Sigmoid colon (tissue), 7 donors: Measurements from ENCODE around the gene ADCY1. TPM values are rescaled to one million over a fixed set of nuclear protein-coding genes. Genes with fewer than 3 reads are reported as not detected.

Experiments used
- DNase-seq: peaks from one replicate; pipeline ENCODE4 v3.0.0-alpha.2; 2019
- H3K27ac ChIP-seq, 4 donors: fragments of 200-600 bp; sonication (generic); one replicate each; pipeline ENCODE4 v1.5.1; 2016 to 2019; ENCODE audit warnings: mild to moderate bottlenecking in 1 of 4
- H3K27me3 ChIP-seq, 3 donors: fragments of 200-600 bp; sonication (generic); one replicate each; pipeline ENCODE4 v1.5.1; 2019; ENCODE audit warnings: mild to moderate bottlenecking in 1 of 3
- H3K36me3 ChIP-seq, 4 donors: fragments of 200-600 bp; sonication (generic); one replicate each; pipeline ENCODE4 v1.5.1; 2016 to 2019
- H3K4me1 ChIP-seq, 4 donors: fragments of 200-600 bp; sonication (generic); one replicate each; pipeline ENCODE4 v1.5.1; 2017 to 2019
- H3K4me3 ChIP-seq, 4 donors: fragments of 200-600 bp; sonication (generic); one replicate each; pipeline ENCODE4 v1.5.1; 2017 to 2019; ENCODE audit warnings: mild to moderate bottlenecking in 2 of 4, moderate library complexity in 1 of 4
- H3K9me3 ChIP-seq, 4 donors: fragments of 200-600 bp in 3 of 4; sonication (generic) in 3 of 4; one replicate each; pipeline versions ENCODE4 v1.5.1 to v1.6.1; 2013 to 2019
- CTCF ChIP-seq, 4 experiments: fragments of 450-650 bp in 3 of 4; fragments of 200-600 bp in 1 of 4; IDR thresholded peaks; one replicate each; pipeline ENCODE4 v1.5.1; 2016 to 2019; ENCODE audit warnings: antibody characterized with exemption in 4 of 4, mild to moderate bottlenecking in 3 of 4, moderate library complexity in 2 of 4
- EP300 ChIP-seq, 4 donors: sonication (generic); formaldehyde crosslinking; IDR thresholded peaks; one replicate each; pipeline ENCODE4 v1.6.1; 2017; ENCODE audit warnings: antibody characterized with exemption in 4 of 4
- POLR2A ChIP-seq, 2 donors: fragments of 450-650 bp; IDR thresholded peaks; one replicate each; pipeline ENCODE4 v1.6.1; 2016; ENCODE audit warnings: antibody characterized with exemption in 2 of 2, mild to moderate bottlenecking in 2 of 2, moderate library complexity in 2 of 2
- POLR2AphosphoS5 ChIP-seq, 4 donors: sonication (generic); formaldehyde crosslinking; IDR thresholded peaks; one replicate each; pipeline ENCODE4 v1.6.1; 2017; ENCODE audit warnings: antibody characterized with exemption in 4 of 4
- WGBS, 2 donors: extraction: QIAGEN DNeasy Blood & Tissue Kit; methylation state at CpG; one replicate each; pipeline ENCODE4 v1.1.7; 2013; 5-methylcytosine and 5-hydroxymethylcytosine counted together
- intact Hi-C: fragments of 100-400 bp; cut with DNase I; formaldehyde crosslinking; loops from one replicate; pipeline ENCODE4 v1.15.1; 2023
- polyA plus RNA-seq, 3 donors: library from polyadenylated mRNA; stranded (reverse); fragments of 200-250 nt; gene quantifications; one replicate each; pipeline ENCODE4 v1.2.3, GENCODE V29; 2013
- total RNA-seq, 4 donors: library from RNA; depleted of rRNA; stranded (reverse); fragments of >200 nt; gene quantifications; one replicate each; pipeline ENCODE4 v1.1.0, GENCODE V29; 2016
- donor health status: healthy with polysubstance abuse.
- donor health status: Bipolar disorder and iron deficiency.
- donor health status: healthy.

ADCY1 gene
- total and polyA plus RNA-seq, 7 donors, result 0.23 to 0.71 (median 0.55) TPM

GRCh38 chr7:45569290-45569685 is 4.9 kb upstream of the ADCY1 start:
- DNase-seq, result no peak
- WGBS, 2 donors, result 75 to 91% methylated on average over 1 of the region's 1 CpG
- no peak overlapping the region for H3K4me3 ChIP-seq
- no peak overlapping the region for H3K27ac ChIP-seq
- TF ChIP-seq POLR2A (IDR thresholded peaks at IDR 0.05) (no peak), CTCF (IDR thresholded peaks at IDR 0.05) (no peak), EP300 (IDR thresholded peaks at IDR 0.05) (no peak), POLR2AphosphoS5 (IDR thresholded peaks at IDR 0.05) (no peak)
- no peaks in the 10 kb centered on the region for H3K36me3 ChIP-seq
- peaks cover 0 to 10% (median 7%) of the 10 kb centered on the region in 3 donors for H3K27me3 ChIP-seq
- no peaks in the 10 kb centered on the region for H3K9me3 ChIP-seq
- H3K4me1 ChIP-seq, result peaks cover 0 to 8% (median 0%) of the 10 kb centered on the region in 4 donors
- intact Hi-C loops, result no loop called here

- TF ChIP-seq POLR2AphosphoS5 (IDR thresholded peaks at IDR 0.05) (no peak), EP300 (IDR thresholded peaks at IDR 0.05) (no peak)
- H3K27ac ChIP-seq, result no peak overlapping the region
- H3K4me3 ChIP-seq, result no peak overlapping the region
- H3K9me3 ChIP-seq, result no peaks in the 10 kb centered on the region
- intact Hi-C loops, result no loop called here
- H3K27me3 ChIP-seq, result peaks cover 6 to 21% (median 20%) of the 10 kb centered on the region in 3 donors
- no peaks in the 10 kb centered on the region for H3K36me3 ChIP-seq
- H3K4me1 ChIP-seq, result peaks cover 0 to 16% (median 13%) of the 10 kb centered on the region in 4 donors
- WGBS, 2 donors, result 77 to 91% methylated on average over 9 of the region's 9 CpGs
- DNase-seq, result no peak
Observed at GRCh38 chr7:45570797-45571196, 3.4 kb upstream of the ADCY1 start.

DNA sequence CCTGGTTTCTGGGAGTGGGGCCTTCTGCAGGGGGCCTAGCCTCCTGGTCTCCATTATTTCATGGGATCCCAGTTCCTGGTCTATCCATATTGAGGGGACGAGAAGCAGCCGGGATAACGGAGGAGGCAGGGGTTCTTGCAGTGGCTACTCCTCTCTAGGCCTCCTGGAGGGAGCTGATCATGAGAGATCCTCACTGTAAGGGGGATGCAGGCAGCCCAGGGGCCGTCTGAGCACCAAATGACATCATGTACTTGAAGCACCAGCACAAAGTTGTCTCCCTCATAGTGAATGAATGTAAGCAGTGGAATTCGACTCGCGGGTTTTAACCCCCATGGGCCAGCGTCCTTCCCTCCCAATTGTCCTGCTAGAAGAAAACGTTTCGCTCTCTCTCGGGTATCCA is 964 bp upstream of the ADCY1 start:
- Histone ChIP-seq H3K9me3 (no peaks in the 10 kb centered on the region), H3K27me3 (peaks cover 13 to 45% (median 38%) of the 10 kb centered on the region in 3 donors), H3K4me1 (peaks cover 0 to 16% (median 13%) of the 10 kb centered on the region in 4 donors), H3K27ac (no peak overlapping the region), H3K36me3 (no peaks in the 10 kb centered on the region), H3K4me3 (no peak overlapping the region)
- intact Hi-C loops, result no loop called here
- TF ChIP-seq CTCF (IDR thresholded peaks at IDR 0.05) (no peak), POLR2AphosphoS5 (IDR thresholded peaks at IDR 0.05) (no peak), POLR2A (IDR thresholded peaks at IDR 0.05) (no peak), EP300 (IDR thresholded peaks at IDR 0.05) (no peak)
- no peak for DNase-seq
- 52 to 56% methylated on average over 11 of the region's 11 CpGs for WGBS, 2 donors

GRCh38 chr7:45574416-45574668 is 174 bp downstream of the ADCY1 start:
- Histone ChIP-seq H3K27me3 (peaks cover 13 to 56% (median 45%) of the 10 kb centered on the region in 3 donors), H3K9me3 (no peaks in the 10 kb centered on the region), H3K4me3 (peak overlapping the region in 3 of 4 donors; percentile 31 to 51 (median 48)), H3K36me3 (no peaks in the 10 kb centered on the region), H3K27ac (no peak overlapping the region), H3K4me1 (peaks cover 0 to 16% (median 13%) of the 10 kb centered on the region in 4 donors)
- intact Hi-C loops, result no loop called here
- WGBS, 2 donors, result 1% methylated on average over 60 of the region's 60 CpGs
- DNase-seq, result no peak
- no peak for TF ChIP-seq EP300 (IDR thresholded peaks at IDR 0.05)
- TF ChIP-seq POLR2AphosphoS5 (IDR thresholded peaks at IDR 0.05), result no peak

DNA sequence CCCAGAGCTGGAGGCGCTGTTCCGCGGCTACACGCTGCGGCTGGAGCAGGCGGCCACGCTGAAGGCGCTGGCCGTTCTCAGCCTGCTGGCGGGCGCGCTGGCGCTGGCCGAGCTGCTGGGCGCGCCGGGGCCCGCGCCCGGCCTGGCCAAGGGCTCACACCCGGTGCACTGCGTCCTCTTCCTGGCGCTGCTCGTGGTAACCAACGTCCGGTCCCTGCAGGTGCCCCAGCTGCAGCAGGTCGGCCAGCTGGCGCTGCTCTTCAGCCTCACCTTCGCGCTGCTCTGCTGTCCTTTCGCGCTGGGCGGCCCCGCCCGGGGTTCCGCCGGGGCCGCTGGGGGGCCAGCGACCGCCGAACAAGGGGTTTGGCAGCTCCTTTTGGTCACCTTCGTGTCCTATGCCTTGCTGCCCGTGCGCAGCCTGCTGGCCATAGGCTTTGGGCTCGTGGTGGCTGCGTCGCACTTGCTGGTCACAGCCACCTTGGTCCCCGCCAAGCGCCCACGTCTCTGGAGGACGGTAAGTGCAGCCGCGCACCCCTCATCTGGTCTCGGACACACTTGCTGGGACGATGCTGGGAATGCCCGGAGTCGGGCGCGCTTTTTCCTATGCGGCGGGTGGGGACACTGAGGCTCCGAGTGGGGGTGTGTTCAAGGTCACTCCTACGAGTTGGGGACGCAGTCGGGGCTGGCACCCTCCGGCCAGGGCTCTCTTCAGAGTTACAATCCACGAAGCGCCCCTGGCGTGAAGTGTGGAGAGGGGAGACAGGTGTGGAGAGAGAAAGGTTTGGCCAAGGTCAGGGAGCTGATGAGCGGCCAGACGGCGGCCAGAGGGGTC is 717 bp downstream of the ADCY1 start:
- Histone ChIP-seq H3K36me3 (no peaks in the 10 kb centered on the region), H3K27ac (no peak overlapping the region), H3K4me3 (peak overlapping the region in 3 of 4 donors; percentile 31 to 51 (median 48)), H3K9me3 (no peaks in the 10 kb centered on the region), H3K4me1 (peaks cover 0 to 16% (median 13%) of the 10 kb centered on the region in 4 donors), H3K27me3 (peaks cover 13 to 60% (median 48%) of the 10 kb centered on the region in 3 donors)
- intact Hi-C loops, result no loop called here
- TF ChIP-seq POLR2AphosphoS5 (IDR thresholded peaks at IDR 0.05) (no peak), EP300 (IDR thresholded peaks at IDR 0.05) (no peak), POLR2A (IDR thresholded peaks at IDR 0.05) (no peak), CTCF (IDR thresholded peaks at IDR 0.05) (no peak)
- peak; percentile 50 for DNase-seq
- 1 to 2% methylated on average over 72 of the region's 72 CpGs for WGBS, 2 donors
